Esophagus squamous epithelium (tissue), 4 donors: ENCODE results near the gene IGF2BP1.

Experiments used
- POLR2A ChIP-seq, 4 donors: fragments of 450-650 bp; IDR thresholded peaks; one replicate each; pipeline ENCODE4 v1.6.1; 2017; ENCODE audit warnings: antibody characterized with exemption in 4 of 4, mild to moderate bottlenecking in 4 of 4, moderate library complexity in 3 of 4
- TF ChIP-seq, protein P1 (sequence below), 6 experiments: fragments of 450-650 bp in 4 of 6; fragments of 200-600 bp in 2 of 6; sonication (generic) in 2 of 6; IDR thresholded peaks; one replicate each; pipeline ENCODE4 v1.5.1; 2016 to 2019; ENCODE audit warnings: antibody characterized with exemption in 6 of 6, mild to moderate bottlenecking in 4 of 6, moderate library complexity in 4 of 6

DNA sequence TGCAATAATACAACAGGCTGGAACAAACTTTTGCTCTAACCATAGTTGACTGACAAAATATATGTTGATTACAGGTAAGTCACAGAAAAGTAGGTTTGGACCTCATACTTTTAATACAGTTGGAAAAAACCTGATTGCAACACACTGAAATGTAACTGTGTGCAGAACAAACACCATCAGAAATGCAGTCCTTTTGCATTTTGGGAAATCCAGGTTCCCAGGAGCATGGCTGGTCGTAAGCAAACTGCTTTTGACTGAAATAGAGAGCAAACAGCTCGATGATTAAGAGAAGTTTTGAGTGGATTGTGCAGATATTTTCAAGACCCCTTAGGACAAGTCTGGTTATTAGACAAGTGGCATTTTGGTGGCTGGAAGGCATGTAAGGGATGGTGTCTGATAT is 8.0 kb downstream of the IGF2BP1 start:
- TF ChIP-seq, protein P1, sequence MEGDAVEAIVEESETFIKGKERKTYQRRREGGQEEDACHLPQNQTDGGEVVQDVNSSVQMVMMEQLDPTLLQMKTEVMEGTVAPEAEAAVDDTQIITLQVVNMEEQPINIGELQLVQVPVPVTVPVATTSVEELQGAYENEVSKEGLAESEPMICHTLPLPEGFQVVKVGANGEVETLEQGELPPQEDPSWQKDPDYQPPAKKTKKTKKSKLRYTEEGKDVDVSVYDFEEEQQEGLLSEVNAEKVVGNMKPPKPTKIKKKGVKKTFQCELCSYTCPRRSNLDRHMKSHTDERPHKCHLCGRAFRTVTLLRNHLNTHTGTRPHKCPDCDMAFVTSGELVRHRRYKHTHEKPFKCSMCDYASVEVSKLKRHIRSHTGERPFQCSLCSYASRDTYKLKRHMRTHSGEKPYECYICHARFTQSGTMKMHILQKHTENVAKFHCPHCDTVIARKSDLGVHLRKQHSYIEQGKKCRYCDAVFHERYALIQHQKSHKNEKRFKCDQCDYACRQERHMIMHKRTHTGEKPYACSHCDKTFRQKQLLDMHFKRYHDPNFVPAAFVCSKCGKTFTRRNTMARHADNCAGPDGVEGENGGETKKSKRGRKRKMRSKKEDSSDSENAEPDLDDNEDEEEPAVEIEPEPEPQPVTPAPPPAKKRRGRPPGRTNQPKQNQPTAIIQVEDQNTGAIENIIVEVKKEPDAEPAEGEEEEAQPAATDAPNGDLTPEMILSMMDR (IDR thresholded peaks at IDR 0.05): no peak
- TF ChIP-seq POLR2A (IDR thresholded peaks at IDR 0.05): no peak
